IPS-18c (cell line): ENCODE measurements around the gene GPR89B.
"Not testable (repeated sequence)": the region's sequence is repeated elsewhere in the genome, so short reads cannot be mapped to it uniquely, and the experiment has no call there.

Experiments used
- H3K4me3 ChIP-seq: 2 replicates; pipeline ENCODE4 v1.7.0; 2013; ENCODE audit warnings: low read depth, mild to moderate bottlenecking, low read length, moderate library complexity; ENCODE audit not compliant: insufficient read depth
- H3K9me3 ChIP-seq: one replicate; pipeline ENCODE4 v1.6.1; 2013; ENCODE audit warnings: mild to moderate bottlenecking, low read length, moderate library complexity; ENCODE audit not compliant: control insufficient read depth, insufficient read depth

Gene GPR89B

DNA sequence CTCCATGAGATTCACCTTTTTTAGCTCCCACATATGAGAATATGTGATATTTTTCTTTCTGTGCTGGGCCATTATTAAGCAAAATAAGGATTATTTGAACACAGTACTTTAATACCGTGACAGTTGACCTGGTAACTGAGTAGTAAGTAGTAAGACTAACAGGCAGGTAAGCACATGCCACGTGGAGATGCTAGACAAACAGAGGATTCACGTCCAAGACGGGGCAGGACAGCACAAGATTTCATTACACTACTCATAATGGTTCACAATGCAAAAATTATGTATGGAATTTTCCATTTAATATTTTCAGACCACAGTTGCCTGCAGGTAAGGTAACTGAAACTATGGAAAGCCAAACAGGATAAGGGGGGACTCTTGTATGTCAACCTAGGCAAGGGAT lies 79.5 kb downstream of the GPR89B start:
- H3K4me3 ChIP-seq, H3K9me3 ChIP-seq: not testable (repeated sequence)

DNA sequence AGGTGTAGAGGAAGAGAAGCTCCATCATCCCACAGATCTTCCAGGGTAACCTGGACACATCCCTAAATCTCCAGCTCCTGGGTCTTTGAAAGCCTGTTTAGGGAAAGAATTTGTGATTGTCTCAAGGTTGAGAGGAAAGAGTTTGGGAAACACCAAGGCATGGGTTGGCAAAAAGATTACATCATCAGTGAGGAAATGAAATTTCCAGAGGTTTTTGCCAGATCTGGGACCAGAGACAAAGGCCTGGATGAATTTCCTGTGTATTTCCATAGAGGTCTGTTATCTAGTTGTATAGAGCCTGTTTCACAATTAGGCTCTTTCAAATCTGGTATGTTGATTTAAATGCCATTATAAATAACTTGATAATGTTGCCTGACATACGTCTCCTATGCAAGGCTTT lies 82.3 kb downstream of the GPR89B start:
- Histone ChIP-seq H3K9me3 (no peaks in the 10 kb centered on the region), H3K4me3 (no peak overlapping the region)

DNA sequence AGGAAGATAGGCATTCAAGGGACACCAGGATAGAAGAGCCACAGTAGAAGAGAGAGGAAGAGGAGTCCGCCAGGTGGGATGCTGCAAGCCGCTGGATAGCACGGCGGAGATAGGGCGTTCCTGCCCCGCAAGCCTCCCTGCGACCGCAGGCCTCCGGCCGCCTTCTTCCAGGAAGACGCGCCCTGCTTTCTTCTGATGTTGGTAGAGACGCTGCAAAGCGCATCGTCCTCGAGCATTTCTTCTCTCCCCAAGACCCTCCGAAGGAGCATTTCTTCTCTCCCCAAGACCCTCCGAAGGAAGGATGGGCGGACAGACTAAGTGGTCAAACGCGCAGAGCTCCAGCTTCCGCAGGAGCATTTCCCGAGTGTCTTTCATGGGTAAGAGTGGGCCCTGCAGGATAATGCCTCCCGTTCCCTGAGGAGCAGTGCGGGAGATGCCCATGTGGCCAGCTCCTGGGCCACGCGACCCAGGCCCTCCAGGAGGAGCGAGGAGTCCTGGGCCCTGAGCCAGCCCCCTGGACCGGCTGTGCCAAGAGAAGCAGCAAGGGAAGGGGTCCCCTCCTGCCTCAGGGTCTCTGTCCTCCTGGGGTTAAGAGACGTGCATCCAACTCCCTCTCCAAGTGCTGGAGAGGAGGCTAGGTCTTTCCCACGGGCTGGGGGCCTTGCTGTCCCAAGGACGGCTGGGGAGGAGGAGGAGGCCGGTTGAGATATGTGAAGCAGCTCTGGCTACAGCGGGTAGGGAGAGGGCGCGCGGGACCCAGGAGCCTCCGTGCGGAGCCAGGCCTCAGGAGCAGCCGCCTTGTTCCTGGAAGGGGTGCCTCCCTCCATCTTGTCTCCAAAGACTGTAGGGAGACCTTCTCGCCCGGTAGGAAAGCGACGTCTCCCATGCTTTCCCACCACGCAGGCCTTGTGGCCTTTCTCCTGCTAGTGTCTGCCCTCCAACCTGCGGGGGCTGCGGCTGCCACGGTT lies 85.2 kb downstream of the GPR89B start:
- peak overlapping the region; percentile 36; the same call in 1 of the 2 replicates for H3K4me3 ChIP-seq
- H3K9me3 ChIP-seq: not testable (repeated sequence)

DNA sequence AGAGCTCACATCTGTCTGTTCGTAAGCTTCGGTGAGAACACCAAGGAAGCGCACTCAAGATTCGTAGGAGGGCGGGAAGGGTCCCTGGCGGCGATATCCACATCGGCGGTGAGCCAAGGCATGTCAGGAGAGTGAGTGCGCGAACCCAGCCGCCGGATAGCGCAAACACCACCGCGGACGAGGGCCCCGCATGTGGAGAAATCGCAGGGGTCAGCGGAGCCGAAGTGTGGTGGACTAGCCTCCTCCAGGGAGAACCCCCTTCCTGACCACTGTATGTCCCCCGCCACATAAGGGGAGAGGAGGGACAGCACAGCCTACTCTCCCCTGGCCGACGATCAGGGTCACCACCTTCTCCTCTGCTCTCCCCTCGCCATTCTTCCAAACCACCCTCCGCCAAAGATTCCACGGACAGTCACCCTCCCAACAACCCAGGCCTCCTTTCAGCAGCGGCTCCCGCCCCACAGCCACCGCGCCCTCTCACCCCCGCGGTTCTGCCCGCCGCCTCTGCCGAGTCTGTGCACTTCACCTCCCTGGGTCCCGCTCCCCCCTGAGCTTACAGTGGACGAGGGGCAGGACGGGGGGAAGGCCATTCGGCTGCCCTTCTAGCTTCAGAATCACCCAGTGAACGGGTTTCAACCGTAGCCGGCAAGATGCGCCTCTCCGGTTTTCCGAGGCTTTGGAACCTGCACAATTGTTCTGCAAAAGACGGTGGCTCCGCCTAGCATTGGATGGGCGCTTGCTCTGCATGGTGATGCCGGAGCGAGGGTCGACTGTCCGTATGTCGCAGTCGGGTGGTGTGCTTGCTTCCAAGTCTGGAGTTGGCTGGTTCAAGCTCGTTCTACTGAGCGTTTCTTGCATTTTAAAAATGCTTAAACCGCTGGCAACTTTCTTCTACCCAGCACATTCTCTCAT lies 86.3 kb downstream of the GPR89B start:
- not testable (repeated sequence) for H3K9me3 ChIP-seq
- peak overlapping the region; percentile 43 for H3K4me3 ChIP-seq

DNA sequence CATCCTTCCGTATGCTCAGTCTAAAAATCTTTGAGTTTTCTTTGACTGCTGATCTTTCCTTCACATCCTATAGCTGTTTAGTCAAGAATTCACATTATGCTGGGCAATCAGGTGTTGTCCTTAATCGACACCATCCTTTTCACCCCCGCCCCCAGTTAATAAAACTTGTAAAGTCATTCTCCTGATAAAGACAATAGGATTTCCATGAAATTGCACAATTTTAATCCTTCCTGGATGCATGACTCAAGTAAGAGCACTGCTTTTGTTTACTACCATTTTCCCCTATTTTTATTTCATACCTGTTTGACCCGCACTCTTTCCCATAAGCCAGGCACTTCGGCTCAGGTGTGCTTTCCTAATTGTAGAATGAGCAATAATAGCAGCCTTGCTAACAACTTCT lies 96.7 kb downstream of the GPR89B start:
- not testable (repeated sequence) for H3K4me3 ChIP-seq, H3K9me3 ChIP-seq

DNA sequence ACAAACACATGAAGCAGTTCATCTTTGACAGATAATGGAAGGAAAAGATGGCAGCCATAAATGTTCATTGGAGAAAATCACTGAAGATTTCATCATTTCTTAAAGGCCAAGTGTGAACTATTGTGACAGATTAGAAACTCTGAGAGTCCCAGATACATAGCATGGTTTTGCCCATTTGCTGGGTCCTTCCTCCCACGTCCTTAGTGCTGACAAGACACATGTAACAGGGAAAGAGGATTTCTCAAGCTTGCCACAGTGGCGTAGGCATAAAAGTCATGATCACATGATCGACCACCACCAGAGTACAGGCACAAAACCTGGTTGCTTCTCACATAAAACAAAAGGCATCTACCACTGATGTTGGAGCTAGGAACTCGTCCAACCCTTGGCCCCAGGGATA lies 98.8 kb downstream of the GPR89B start:
- not testable (repeated sequence) for H3K9me3 ChIP-seq

DNA sequence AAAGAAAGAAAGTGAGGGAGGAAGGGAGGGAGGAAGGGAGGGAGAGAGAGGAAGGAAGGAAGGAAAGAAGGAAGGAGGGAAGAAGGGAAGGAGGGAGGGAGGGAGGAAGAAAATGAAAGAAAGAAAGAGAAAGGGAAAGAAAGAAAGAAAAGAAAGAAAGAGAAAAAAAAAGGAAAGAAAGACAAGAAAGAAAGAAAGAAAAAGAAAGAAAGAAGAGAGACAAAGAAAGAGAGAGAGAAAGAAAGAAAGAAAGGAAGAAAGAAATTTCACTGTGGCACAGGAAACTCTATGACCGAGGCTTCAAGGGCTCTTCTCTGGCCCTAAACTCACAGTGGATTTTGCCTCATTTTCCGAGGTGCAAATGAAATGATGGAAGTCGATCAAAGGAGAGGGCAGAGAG lies 104.0 kb downstream of the GPR89B start:
- H3K9me3 ChIP-seq, H3K4me3 ChIP-seq: not testable (repeated sequence)

More for the DNA sequence above, 98.8 kb downstream of the GPR89B start:
- H3K4me3 ChIP-seq: not testable (repeated sequence)

DNA sequence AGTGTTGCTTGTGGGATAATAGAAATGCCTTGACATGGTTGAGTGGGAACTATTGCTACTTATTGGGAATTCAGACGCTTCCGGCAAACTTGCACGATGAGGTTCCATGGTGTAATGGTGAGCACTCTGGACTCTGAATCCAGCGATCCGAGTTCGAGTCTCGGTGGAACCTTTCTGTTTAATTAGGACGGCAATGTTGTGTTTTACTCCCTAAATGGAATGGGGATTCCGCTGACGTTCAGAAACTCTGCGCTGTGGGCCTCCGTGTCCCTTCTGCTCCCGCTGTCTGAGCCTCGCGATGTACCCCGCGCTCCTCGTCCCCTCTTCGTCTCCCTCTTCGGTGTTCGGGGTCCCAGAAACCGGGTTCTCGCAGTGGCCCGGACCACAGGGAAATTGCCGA lies 104.5 kb downstream of the GPR89B start:
- H3K9me3 ChIP-seq, H3K4me3 ChIP-seq: not testable (repeated sequence)

DNA sequence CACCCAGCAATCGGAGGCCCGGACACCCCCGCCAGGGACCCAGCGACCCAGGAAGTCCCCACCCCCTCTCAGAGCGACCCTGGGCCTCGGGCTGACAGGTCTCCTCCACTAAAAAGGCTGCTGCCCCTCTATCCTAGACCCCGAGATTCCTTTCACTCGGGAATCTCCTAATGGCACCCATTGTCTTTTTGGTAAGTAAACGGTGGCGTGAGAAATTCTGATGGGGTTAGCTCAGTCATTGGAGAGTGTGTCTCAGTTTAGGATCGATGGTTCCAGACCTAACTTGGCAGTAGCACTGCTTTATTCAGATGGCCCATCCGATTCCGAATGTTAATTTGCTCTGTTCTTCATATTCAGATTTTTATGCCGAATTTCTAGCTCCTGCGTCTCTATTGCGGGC lies 104.9 kb downstream of the GPR89B start:
- peak overlapping the region; percentile 36; the same call in 1 of the 2 replicates for H3K4me3 ChIP-seq
- not testable (repeated sequence) for H3K9me3 ChIP-seq

DNA sequence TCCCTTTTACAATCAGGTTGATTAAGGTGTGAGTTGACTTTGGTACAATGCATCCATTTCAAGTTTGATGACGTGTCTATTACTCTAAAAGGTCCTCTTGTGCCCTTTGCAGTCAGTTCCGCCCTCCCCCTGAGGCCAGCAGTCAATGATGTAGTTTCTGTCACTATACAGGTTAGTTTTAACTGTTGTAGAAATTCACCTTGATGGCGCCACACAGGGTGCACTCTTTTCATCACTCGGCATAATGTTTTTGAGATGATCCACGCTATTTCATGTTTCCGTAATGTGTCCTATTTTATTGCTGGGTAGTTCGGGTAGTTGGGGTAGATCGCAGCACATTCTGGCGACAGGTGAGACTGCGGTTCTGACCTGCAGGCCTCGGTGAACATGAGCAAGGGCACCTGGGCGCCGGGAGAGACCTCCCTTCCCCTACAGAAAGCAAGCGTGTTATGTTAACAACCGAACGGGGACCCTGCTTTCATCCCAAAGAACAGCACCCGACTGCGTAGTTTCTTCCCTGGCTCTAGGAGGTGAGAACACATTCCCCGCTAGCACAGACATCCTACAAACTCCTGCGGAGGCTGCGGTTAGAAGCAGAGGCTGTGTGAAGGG lies 109.7 kb downstream of the GPR89B start:
- H3K4me3 ChIP-seq, H3K9me3 ChIP-seq: not testable (repeated sequence)

DNA sequence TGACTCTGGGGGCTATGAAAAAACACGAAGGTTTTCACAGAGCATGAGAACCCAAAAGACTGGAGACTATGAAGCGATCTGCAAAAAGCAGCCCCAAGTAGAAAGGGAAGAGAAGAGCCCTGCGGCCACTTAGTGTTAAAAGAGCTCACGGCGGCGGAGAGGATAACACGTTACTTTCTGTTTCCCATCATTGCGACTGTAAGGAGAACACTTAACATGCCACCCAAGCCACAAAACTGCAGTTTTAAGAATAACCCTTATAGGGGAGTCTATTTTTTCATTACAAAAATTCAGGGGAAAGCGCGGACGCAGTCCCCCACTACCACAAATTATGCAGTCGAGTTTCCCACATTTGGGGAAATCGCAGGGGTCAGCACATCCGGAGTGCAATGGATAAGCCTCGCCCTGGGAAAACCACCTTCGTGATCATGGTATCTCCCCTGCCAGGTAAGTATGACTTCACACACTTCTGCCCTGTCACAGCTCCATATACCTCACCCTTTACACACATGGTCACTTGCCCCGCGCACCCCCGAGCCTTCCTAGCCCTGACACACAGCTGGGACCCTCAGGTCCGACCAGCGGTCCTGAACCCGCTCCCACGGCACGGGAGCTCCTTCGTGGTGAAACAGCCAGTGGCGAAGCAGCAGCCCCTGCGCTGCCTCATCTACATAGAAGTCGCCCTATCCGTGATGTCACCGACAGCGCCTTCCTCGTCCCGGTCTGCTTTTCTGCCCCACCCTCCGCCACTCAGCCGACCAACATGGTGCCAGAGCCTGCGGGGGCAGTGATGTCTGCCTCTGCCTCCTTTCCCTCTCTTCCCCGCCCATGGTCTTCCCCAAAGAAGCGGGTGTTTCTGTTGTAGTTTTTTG lies 110.5 kb downstream of the GPR89B start:
- not testable (repeated sequence) for H3K9me3 ChIP-seq, H3K4me3 ChIP-seq
